Measurements from ENCODE around the gene ZNF575.

DNA sequence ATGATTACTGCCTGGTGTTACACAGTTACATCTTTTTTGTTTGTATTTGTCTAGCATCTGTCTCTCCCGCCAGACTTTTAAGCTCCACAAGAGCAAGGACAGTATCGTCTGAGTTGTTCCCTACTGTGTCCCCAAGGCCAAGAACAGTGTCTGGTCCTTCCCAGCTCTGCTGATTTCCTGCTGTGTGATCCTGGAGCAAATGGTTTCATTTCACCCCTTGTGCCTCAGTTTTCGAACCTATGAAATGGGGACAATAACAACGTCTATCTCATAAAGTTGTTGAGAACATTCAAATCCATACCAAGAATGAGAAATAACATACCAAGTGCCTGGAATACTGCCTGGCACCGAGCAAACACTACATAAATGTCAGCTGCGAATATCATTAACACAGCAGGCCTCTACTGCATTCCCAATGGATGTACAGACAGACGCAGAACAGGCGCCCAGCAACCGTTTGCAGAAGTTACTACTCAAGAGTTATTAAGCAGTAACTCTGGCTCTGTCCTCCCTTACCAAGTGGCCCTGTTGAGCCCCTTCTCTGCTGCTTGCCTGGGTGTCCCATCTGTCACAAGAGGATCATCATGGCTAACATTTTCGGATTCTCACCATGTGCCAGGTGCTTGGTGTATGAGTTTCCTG, 30.9 kb downstream of the ZNF575 start:
- no peak for TF ChIP-seq CDX4 (CRISPR knock-in tag; IDR thresholded peaks at IDR 0.05; ENCODE audit: borderline replicate concordance)
- TF ChIP-seq, protein P1, sequence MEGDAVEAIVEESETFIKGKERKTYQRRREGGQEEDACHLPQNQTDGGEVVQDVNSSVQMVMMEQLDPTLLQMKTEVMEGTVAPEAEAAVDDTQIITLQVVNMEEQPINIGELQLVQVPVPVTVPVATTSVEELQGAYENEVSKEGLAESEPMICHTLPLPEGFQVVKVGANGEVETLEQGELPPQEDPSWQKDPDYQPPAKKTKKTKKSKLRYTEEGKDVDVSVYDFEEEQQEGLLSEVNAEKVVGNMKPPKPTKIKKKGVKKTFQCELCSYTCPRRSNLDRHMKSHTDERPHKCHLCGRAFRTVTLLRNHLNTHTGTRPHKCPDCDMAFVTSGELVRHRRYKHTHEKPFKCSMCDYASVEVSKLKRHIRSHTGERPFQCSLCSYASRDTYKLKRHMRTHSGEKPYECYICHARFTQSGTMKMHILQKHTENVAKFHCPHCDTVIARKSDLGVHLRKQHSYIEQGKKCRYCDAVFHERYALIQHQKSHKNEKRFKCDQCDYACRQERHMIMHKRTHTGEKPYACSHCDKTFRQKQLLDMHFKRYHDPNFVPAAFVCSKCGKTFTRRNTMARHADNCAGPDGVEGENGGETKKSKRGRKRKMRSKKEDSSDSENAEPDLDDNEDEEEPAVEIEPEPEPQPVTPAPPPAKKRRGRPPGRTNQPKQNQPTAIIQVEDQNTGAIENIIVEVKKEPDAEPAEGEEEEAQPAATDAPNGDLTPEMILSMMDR (IDR thresholded peaks at IDR 0.05), result no peak
- TF ChIP-seq MAX (CRISPR knock-in tag; IDR thresholded peaks at IDR 0.05), result no peak
- no peak for TF ChIP-seq NFYB (CRISPR knock-in tag; conservative IDR thresholded peaks at IDR 0.05; ENCODE audit: low read depth)
- TF ChIP-seq TEAD4 (CRISPR knock-in tag; IDR thresholded peaks at IDR 0.05), result no peak
- TF ChIP-seq CREM (CRISPR knock-in tag; IDR thresholded peaks at IDR 0.05), result no peak
- TF ChIP-seq, protein P2, sequence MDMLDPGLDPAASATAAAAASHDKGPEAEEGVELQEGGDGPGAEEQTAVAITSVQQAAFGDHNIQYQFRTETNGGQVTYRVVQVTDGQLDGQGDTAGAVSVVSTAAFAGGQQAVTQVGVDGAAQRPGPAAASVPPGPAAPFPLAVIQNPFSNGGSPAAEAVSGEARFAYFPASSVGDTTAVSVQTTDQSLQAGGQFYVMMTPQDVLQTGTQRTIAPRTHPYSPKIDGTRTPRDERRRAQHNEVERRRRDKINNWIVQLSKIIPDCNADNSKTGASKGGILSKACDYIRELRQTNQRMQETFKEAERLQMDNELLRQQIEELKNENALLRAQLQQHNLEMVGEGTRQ (CRISPR knock-in tag; IDR thresholded peaks at IDR 0.05), result no peak
- no peak for TF ChIP-seq MXD4 (CRISPR knock-in tag; IDR thresholded peaks at IDR 0.05; ENCODE audit: borderline replicate concordance)
- no peak for TF ChIP-seq FOXK1 (CRISPR knock-in tag; IDR thresholded peaks at IDR 0.05)

Data from WTC11 (cell line).